DMS114 treated with DMSO at 0.1 percent for 48 hours (cell line): ENCODE data around the gene PCNX3.

Experiments used
- DNase-seq: peaks from one replicate; lab custom pipeline; 2025; ENCODE audit not compliant: unreplicated experiment; lab: John Stamatoyannopoulos, UW

PCNX3 gene

GRCh38 chr11:65580031-65580692, 35.4 kb upstream of the PCNX3 start:
- DNase-seq = no peak

DNA sequence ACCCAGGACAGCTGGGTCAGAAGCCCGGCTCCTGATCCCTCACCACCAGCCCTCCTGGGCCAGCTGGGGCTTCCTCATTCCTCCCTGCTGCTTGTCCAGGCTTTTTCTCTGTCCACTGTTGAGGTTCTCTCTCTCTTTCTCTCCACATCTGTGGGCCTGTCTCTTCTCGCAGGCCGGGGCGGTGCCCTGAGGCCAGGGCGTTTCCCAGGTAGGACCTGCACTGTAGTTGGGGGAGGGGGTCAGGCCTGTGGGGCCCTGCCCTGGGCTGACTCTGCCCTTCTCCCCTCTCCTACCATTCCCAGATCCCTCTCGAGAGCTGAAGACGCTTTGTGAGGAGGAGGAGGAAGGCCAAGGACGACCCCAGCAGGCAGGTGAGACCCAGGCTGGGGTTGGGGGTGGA, 34.8 kb upstream of the PCNX3 start:
- DNase-seq = no peak

DNA sequence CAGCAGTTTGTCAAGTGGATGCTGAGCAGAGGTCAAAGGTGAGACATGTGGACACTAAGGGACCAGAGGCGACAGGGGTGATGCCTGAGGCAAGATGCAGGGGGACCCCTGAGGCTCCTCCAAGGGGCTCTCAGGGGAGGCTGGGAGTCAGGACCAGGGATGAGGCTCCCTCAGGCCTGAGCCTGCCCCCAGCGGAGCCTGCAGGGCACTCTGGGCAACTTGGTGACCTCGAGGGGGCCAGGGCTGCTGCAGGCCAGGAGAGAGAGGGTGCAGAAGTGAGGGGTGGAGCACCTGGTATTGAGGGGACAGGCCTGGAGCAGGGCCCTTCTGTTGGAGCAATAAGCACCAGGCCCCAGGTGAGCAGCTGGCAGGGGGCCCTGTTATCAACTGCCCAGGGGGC, 33.6 kb upstream of the PCNX3 start:
- DNase-seq = no peak

DNA sequence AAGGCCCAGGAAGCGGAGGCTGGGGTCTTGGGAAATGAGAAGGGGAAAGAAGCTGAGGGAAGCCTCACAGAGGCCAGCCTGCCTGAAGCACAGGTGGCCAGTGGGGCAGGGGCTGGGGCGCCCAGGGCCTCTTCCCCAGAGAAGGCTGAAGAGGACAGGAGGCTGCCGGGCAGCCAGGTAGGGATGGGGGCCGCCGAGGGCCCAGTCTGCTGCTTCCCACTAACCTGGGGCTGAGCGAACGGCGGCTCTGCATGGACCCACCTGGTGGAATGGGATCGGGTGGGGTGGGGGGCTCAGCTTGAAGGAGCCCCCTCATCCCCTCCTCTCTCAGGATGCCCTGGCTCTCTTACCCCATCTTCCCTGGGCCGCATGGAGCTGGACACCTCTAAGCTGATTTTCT, 32.0 kb upstream of the PCNX3 start:
- no peak for DNase-seq

- no peak for DNase-seq
Observed at GRCh38 chr11:65584106-65584505, 31.5 kb upstream of the PCNX3 start.

GRCh38 chr11:65584723-65585171, 30.8 kb upstream of the PCNX3 start:
- no peak for DNase-seq

DNA sequence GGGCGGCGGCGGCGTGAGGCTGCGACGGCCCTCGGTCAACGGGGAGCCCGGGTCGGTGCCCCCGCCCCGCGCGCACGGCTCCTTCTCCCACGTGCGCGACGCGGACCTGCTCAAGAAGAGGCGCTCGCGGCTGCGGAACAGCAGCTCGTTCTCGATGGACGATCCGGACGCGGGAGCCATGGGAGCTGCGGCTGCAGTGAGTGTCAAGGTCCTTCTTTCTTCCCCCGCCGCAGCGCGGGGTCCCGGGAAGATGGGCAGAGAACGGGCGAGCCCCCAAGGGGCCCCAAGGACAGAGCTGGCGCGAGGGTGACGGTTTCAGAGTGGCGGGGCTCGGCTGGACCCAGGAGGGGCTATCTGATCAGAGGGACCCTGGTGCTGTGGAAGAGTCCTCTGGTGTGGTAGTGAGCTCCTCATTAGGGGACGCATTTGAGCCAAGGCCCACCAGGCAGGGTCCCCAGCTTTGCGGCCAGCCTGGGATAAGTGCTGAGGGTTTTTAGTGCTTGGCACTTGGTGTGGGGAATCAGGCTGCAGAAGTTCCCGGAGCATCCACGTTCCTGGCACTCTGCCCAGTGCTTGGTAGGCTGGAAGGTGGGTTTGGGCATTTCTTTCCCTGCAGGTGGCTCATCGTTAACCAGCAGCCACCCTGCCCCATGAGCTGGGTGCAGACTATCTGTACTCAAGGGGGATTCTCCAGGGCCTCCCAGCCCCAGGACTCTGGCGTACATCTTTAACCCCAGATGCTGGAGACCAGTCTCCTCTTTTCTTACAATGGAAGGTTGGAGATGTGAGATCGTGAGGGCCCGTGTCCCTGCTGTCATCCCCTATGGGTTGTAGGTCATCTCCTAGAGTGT, 30.0 kb upstream of the PCNX3 start:
- DNase-seq = no peak

DNA sequence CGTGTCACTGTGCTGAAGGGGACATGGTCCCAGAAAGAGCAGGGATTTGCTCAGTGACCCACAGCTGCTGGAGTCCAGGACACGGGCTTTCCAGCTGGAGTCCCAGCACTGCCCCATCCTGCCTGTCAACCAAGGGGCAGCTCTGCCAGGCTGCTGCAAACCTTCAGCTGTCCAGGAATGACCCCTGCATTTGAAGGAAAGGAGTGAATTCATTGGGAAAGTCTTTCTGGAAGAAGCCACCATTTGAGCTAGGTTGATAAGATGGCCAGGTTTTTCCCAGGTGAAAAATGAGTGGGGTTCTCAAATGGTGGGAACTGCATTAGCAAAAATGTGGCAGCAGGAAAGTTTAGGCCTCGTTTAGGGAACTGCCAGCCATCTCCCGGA, 29.3 kb upstream of the PCNX3 start:
- no peak for DNase-seq

DNA sequence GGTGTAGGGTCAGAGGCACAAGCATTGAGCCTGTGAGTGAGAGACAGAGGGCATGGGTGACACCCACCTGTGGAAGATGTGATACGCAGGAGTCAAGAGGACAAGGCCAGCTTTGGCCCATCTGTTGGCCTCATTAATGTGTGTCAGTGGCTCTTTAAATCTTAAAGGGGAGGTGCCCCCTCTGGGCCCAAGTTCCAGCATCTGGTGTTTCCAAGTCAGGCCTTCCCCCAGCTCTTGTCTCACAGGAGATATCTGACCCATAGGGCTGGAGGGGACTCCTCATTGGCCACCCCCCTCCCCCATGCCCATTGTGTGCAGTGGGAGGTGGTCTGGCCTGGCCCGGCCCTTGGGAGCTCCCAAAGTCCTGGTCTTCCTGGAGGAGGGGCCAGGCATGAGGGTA, 28.9 kb upstream of the PCNX3 start:
- DNase-seq = no peak

- no peak for DNase-seq
Observed at GRCh38 chr11:65588199-65589054, 27.1 kb upstream of the PCNX3 start.

- DNase-seq = no peak
Observed at GRCh38 chr11:65589444-65590239, 25.9 kb upstream of the PCNX3 start.

- DNase-seq = no peak
Observed at GRCh38 chr11:65590240-65590738, 25.3 kb upstream of the PCNX3 start.

DNA sequence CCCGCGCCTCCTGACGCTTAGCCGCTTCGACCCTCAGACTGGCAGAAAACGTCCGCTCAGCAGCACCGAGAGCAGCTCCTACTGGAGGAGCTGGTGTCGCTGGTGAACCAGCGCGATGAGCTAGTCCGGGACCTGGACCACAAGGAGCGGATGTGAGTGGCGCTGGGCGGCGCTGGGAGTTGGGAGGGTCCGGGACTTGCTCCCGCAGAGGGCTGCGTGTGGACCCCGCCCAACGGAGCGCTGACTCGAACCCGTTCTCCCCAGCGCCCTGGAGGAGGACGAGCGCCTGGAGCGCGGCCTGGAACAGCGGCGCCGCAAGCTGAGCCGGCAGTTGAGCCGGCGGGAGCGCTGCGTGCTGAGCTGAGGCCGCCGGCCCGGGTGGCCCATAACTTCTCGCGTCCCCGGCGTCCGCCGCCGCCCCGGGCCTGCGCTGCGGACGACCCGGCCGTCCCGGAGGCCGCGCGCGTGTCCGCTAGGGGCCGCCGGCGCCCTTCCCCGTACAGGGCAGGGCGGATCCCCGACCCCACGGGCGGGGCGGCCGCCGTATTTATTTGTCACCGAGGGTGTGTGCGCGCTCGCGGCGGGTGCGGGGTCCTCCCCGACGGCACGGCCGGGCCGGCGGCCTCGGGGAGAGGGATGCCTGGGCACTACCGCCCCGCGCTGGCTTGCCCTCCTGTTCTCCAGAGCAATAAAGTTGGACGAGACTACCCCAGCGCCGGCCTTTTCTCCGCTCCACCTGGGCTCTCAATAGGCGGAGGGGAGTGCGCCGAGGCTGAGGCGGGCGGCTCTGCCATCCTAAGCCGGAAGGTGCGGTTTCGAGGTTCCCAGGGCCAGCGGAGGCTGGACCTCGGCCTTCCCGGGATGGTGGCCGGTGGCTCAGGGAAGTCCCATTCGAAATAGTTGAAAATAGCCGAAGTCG, 23.4 kb upstream of the PCNX3 start:
- no peak for DNase-seq

- no peak for DNase-seq
Observed at GRCh38 chr11:65592858-65593517, 22.6 kb upstream of the PCNX3 start.

GRCh38 chr11:65593518-65594414, 21.8 kb upstream of the PCNX3 start:
- DNase-seq = no peak

DNA sequence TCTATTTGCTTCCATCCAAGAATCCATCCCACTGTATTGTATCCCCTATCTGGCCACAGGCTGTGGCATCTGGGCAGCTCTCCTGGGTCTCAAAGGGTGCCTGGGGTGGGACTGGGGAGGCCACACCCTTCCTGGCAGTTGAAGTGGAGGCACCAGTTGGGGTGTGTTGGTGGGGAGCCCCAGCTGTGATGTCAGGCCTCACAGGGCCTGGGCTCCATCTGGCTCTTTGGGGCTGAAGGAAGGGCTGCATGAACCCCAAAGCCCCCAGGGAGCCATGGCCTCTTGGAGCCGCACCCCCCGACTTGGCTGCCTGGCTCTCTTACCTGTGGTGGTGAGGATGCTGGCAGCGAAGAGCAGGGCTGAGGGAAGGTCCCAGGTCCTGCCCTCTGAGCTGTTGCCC, 20.4 kb upstream of the PCNX3 start:
- DNase-seq = no peak

DNA sequence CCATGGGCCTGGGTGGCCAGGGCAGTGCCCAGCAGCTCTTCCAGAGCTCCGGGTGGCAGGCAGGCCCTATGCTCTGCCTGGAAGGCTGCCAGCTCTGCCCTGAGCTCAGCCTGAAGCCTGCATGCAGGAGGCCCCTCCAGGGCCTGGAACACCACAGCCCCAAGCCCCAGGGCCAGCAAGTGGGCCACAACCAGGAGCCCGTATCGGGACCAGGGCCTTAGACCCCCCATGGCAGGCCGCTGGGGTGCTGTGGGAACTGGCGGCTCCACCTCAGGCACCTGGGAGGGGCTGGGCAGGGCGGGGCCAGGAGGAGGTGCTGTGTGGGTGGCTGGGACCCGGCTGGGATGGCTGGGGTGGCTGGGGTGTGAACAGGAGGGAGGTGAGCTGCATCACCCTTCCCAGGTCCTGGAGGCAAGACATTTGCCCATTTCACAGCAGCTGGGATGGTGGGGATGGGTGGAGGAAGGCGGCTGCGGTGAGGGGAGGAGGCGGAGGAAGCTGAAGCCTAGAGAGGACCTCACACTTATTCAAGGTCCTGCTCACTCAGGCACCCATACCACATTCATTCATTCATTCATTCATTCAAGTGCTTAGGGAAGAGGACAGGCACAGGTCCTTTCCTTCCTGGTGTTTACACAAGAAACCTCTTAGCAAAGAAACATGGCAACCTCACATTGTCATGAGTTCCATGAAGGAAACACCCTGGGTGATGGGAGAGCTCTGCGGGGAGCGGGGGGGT, 19.9 kb upstream of the PCNX3 start, which contains the start of gene KCNK7:
TSS of gene KCNK7 (minus strand) at position 258 of the 739 bp plus-strand sequence. CDS start at position 230, 28 bp downstream.
- no peak for DNase-seq
